NCI-H82 (cell line): ENCODE results near the gene RBMXL3.

Source experiments
- DNase-seq: peaks from one replicate; lab custom pipeline; 2025; lab: John Stamatoyannopoulos, UW

The RBMXL3 gene

DNA sequence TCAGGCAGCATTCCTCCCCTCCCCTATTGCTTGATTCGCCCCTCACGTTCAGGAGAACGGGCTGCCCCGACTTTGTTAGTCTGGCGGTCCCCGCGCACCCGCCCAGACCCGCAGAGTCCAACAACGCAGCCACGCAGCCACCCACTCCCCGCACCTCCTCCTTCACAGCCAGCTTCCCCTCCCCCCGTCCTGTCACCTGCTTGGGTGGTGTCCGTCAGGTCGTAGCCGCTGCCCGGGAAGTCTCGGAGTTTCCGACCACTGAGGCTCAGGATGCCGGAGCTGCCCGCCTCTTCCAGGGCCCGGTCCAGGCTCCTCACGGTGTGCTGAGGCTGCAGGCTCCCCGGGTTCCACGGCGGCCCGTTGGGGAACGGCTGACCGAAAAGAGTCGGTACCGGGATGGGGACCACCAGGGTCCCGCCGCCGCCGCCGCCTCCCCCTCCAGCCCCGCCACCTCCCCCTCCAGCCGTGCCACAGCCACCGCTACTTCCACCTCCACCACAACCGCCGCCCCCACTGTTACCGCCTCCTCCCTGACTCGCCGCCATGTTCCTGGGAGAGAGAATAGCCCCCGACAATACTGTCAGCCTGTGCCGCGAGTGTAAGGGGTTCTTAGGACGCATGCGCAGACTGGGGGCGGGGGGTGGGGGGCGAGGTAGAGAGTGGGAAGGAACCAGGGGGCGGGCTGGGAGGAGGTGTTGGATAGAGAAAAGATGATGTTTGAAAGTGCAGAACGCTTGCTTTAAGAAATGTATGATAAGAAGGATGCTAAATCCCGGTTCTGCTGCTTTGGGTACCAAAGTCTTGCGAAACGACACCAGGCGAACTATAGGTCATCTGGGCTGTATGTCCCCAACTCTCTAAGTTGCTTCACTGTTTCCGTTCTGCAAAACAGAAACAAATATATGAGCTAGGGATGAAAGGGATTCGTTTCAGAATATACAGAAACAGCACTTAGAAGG lies 44.6 kb downstream of the RBMXL3 start, which contains the start of gene LRCH2:
Gene LRCH2, minus strand, starts transcription at position 600 of the 959 bp plus-strand sequence. Its CDS starts 55 bp downstream, at position 545.
- DNase-seq, result peak; percentile 72

- DNase-seq, result no peak
These were observed 45.3 kb downstream of the RBMXL3 start for GRCh38 chrX:115234461-115234860.

- DNase-seq, result no peak
These were observed 47.4 kb downstream of the RBMXL3 start for GRCh38 chrX:115236560-115236959.

DNA sequence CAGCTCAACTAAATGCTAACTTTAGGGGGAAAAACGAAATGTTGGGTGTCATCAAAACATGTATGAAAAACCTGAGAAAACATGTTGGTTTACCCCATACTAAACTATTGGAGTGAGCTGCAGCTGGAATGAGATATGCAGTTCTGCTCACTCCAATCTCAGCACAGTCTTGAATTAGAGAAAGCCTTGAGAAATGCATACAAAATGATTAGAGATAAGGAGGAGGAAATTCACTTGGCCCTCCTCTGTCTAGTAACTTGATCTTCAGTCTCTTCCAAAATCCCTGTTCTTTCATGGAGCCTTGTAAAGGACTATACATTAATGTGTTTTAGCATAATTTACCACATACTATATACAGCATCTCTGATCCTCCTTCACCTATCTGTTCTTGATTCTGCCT lies 47.8 kb downstream of the RBMXL3 start:
- DNase-seq, result no peak
